ENCODE data around the gene DPP9. TPM values are rescaled to one million over a fixed set of nuclear protein-coding genes. Genes with fewer than 3 reads are reported as not detected.

DPP9 gene
- total RNA-seq, 2 donors from 2014 or later = 84.1 to 91.8 TPM

GRCh38 chr19:4664642-4665041, 59.0 kb downstream of the DPP9 start:
- H3K9me3 ChIP-seq (ENCODE audit: control insufficient read depth, low read length, poor library complexity, severe bottlenecking) = no peaks in the 10 kb centered on the region
- H3K4me3 Mint-ChIP-seq = no peak overlapping the region
- no peaks in the 10 kb centered on the region for H3K36me3 Mint-ChIP-seq (ENCODE audit: low read depth)
- no peak overlapping the region for H3K27ac Mint-ChIP-seq
- no peak for DNase-seq
- H3K4me1 Mint-ChIP-seq = peaks cover 6% of the 10 kb centered on the region
- ATAC-seq = no peak
- H3K27me3 Mint-ChIP-seq = no peaks in the 10 kb centered on the region

GRCh38 chr19:4662812-4663211, 60.8 kb downstream of the DPP9 start:
- no peaks in the 10 kb centered on the region for H3K9me3 ChIP-seq (ENCODE audit: control insufficient read depth, low read length, poor library complexity, severe bottlenecking)
- H3K36me3 Mint-ChIP-seq (ENCODE audit: low read depth) = no peaks in the 10 kb centered on the region
- DNase-seq = no peak
- no peaks in the 10 kb centered on the region for H3K27me3 Mint-ChIP-seq
- no peak for ATAC-seq
- H3K27ac Mint-ChIP-seq = peak overlapping the region; percentile 71
- no peak overlapping the region for H3K4me3 Mint-ChIP-seq
- H3K4me1 Mint-ChIP-seq = peaks cover 2% of the 10 kb centered on the region

GRCh38 chr19:4662020-4662695, 61.5 kb downstream of the DPP9 start:
- Mint-ChIP-seq H3K27ac (peak overlapping the region; percentile 71), H3K4me3 (no peak overlapping the region), H3K36me3 (ENCODE audit: low read depth) (no peaks in the 10 kb centered on the region), H3K4me1 (peaks cover 2% of the 10 kb centered on the region), H3K27me3 (no peaks in the 10 kb centered on the region)
- H3K9me3 ChIP-seq (ENCODE audit: control insufficient read depth, low read length, poor library complexity, severe bottlenecking) = no peaks in the 10 kb centered on the region
- DNase-seq (no peak), ATAC-seq (no peak)

- Mint-ChIP-seq H3K4me1 (peaks cover 2% of the 10 kb centered on the region), H3K4me3 (no peak overlapping the region), H3K27ac (peak overlapping the region; percentile 74), H3K27me3 (no peaks in the 10 kb centered on the region), H3K36me3 (ENCODE audit: low read depth) (no peaks in the 10 kb centered on the region)
- H3K9me3 ChIP-seq (ENCODE audit: control insufficient read depth, low read length, poor library complexity, severe bottlenecking) = no peaks in the 10 kb centered on the region
- ATAC-seq (no peak), DNase-seq (no peak)
Observed at GRCh38 chr19:4660993-4661392, 62.6 kb downstream of the DPP9 start.

- ATAC-seq = no peak
- Mint-ChIP-seq H3K4me3 (no peak overlapping the region), H3K36me3 (ENCODE audit: low read depth) (no peaks in the 10 kb centered on the region), H3K27me3 (no peaks in the 10 kb centered on the region), H3K4me1 (peaks cover 2% of the 10 kb centered on the region), H3K27ac (peak overlapping the region; percentile 74)
- no peak for DNase-seq
- no peaks in the 10 kb centered on the region for H3K9me3 ChIP-seq (ENCODE audit: control insufficient read depth, low read length, poor library complexity, severe bottlenecking)
Observed at GRCh38 chr19:4660181-4660791, 63.4 kb downstream of the DPP9 start.

GRCh38 chr19:4657835-4658234, 65.8 kb downstream of the DPP9 start:
- Mint-ChIP-seq H3K27ac (peak overlapping the region; percentile 72), H3K27me3 (no peaks in the 10 kb centered on the region), H3K36me3 (ENCODE audit: low read depth) (no peaks in the 10 kb centered on the region), H3K4me3 (no peak overlapping the region), H3K4me1 (peaks cover 7% of the 10 kb centered on the region)
- H3K9me3 ChIP-seq (ENCODE audit: control insufficient read depth, low read length, poor library complexity, severe bottlenecking) = no peaks in the 10 kb centered on the region
- ATAC-seq (no peak), DNase-seq (no peak)

DNA sequence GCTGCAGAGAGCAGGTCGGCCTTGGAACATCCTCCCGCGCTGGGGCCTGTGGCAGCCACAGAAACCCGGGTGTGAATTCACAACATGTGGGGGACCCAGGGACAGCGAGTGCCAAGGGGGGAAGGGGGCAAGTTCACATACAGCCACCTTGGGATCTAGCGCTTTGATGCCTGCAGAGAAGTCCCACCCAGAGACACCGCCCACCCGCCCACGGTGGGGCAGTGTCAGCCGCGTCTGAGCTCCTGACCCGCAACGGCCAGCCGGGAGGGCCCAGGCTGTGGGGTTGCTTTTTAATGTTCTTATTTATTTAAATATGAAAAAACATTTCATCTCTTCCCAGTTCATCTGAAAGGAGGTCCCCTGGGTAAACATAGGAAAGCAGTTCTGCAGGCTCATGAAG, 66.4 kb downstream of the DPP9 start:
- Mint-ChIP-seq H3K4me1 (peaks cover 5% of the 10 kb centered on the region), H3K4me3 (no peak overlapping the region), H3K36me3 (ENCODE audit: low read depth) (no peaks in the 10 kb centered on the region), H3K27me3 (no peaks in the 10 kb centered on the region), H3K27ac (peak overlapping the region; percentile 72)
- DNase-seq (no peak), ATAC-seq (no peak)
- H3K9me3 ChIP-seq (ENCODE audit: control insufficient read depth, low read length, poor library complexity, severe bottlenecking) = no peaks in the 10 kb centered on the region

DNA sequence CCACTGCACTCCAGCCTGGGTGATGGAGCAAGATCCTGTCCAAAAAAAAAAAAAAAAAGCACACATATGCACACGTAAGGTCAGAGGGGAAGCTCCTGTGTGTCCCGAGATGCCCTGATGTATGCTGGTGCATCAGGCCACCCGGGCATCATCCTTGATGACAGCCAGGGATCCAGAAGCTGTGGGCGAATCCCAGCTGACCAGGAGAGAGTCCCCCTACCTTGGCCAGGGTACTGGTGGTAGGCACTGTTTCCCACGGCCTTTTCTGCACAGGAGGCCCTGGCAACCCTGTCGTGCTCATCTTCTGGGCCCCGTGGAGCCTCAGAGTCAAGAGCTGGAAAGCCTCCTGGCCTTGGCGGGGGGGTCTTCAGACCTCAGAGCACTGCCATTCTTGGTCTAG, 67.5 kb downstream of the DPP9 start:
- DNase-seq = no peak
- no peaks in the 10 kb centered on the region for H3K9me3 ChIP-seq (ENCODE audit: control insufficient read depth, low read length, poor library complexity, severe bottlenecking)
- Mint-ChIP-seq H3K27me3 (no peaks in the 10 kb centered on the region), H3K27ac (no peak overlapping the region), H3K36me3 (ENCODE audit: low read depth) (no peaks in the 10 kb centered on the region), H3K4me1 (peaks cover 5% of the 10 kb centered on the region), H3K4me3 (no peak overlapping the region)
- ATAC-seq = no peak

- no peak overlapping the region for H3K4me3 Mint-ChIP-seq
- H3K27me3 Mint-ChIP-seq = no peaks in the 10 kb centered on the region
- DNase-seq (no peak), ATAC-seq (no peak)
- H3K4me1 Mint-ChIP-seq = peaks cover 5% of the 10 kb centered on the region
- H3K27ac Mint-ChIP-seq = peak overlapping the region; percentile 73
- no peaks in the 10 kb centered on the region for H3K9me3 ChIP-seq (ENCODE audit: control insufficient read depth, low read length, poor library complexity, severe bottlenecking)
- no peaks in the 10 kb centered on the region for H3K36me3 Mint-ChIP-seq (ENCODE audit: low read depth)
Observed at GRCh38 chr19:4654437-4655361, 68.9 kb downstream of the DPP9 start.

DNA sequence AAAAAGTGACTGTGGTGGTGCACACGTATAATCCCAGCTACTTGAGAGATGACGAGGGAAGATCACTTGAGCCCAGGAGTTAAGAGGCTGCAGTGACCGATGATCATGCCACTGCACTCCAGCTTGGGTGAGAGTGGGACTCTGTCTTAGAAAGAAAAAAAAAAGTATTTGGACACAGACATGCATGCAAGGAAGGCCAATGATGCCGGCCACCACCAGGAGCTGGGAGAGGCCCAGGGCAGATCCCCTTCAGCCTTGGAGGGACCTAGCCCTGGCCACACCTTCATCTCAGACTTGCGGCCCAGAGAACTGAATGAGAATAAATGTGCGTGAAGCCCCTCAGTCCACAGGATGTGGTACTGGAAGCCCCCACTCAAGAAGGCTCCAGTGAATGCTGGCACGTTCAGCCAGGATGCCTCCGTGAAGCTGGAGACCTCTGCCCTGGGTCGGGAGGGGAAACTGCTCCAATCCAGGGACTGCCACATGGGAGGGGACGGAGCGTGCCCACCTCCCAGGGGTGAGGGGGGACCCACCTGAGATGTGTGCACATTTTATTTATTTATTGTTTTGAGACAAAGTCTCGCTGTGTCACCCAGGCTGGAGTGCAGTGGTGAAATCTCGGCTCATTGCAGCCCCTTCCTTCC, 69.7 kb downstream of the DPP9 start:
- Mint-ChIP-seq H3K27ac (peak overlapping the region; percentile 73), H3K4me1 (peaks cover 8% of the 10 kb centered on the region), H3K36me3 (ENCODE audit: low read depth) (no peaks in the 10 kb centered on the region), H3K4me3 (no peak overlapping the region), H3K27me3 (no peaks in the 10 kb centered on the region)
- no peaks in the 10 kb centered on the region for H3K9me3 ChIP-seq (ENCODE audit: control insufficient read depth, low read length, poor library complexity, severe bottlenecking)
- DNase-seq (no peak), ATAC-seq (no peak)

DNA sequence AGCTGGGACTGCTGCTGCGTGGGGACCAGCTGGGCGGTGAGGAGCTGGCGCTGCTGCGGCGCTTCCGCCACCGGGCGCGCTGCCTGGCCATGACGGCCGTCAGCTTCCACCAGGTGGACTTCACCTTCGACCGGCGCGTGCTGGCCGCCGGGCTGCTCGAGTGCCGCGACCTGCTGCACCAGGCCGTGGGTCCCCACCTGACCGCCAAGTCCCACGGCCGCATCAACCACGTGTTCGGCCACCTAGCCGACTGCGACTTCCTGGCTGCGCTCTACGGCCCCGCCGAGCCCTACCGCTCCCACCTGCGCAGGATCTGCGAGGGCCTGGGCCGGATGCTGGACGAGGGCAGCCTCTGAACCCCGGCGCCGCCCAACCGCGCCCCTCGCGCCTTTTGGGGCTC, 71.6 kb downstream of the DPP9 start:
- DNase-seq (no peak), ATAC-seq (no peak)
- Mint-ChIP-seq H3K36me3 (ENCODE audit: low read depth) (no peaks in the 10 kb centered on the region), H3K27me3 (no peaks in the 10 kb centered on the region), H3K4me1 (peaks cover 8% of the 10 kb centered on the region), H3K4me3 (no peak overlapping the region), H3K27ac (no peak overlapping the region)
- H3K9me3 ChIP-seq (ENCODE audit: control insufficient read depth, low read length, poor library complexity, severe bottlenecking) = no peaks in the 10 kb centered on the region

DNA sequence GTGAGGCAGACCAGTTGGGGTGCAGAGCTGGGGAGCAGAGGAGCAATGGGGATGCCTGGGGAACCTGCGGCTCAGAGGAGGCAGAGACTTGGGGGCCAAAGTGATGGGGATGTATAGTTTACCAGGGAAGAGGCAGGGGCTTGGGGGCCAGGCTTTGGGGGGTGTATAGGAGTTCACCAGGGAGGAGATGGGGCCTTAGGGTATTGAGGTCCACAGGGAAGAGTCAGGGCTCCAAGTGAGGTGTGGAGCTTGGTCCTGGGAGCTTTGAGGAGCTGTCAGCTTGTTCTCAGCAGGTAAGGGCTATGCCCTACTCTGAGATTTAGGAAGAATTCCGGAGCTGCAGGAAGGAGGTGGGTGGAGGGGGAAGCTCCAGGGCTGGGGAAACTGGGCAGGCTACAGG, 73.5 kb downstream of the DPP9 start:
- ATAC-seq (no peak), DNase-seq (no peak)
- Mint-ChIP-seq H3K27me3 (no peaks in the 10 kb centered on the region), H3K27ac (no peak overlapping the region), H3K4me3 (no peak overlapping the region), H3K4me1 (peaks cover 11% of the 10 kb centered on the region), H3K36me3 (ENCODE audit: low read depth) (no peaks in the 10 kb centered on the region)
- no peaks in the 10 kb centered on the region for H3K9me3 ChIP-seq (ENCODE audit: control insufficient read depth, low read length, poor library complexity, severe bottlenecking)

GRCh38 chr19:4649392-4650047, 74.1 kb downstream of the DPP9 start:
- ATAC-seq = no peak

More at GRCh38 chr19:4649392-4650047, 74.1 kb downstream of the DPP9 start:
- Mint-ChIP-seq H3K27me3 (no peaks in the 10 kb centered on the region), H3K4me3 (no peak overlapping the region), H3K36me3 (ENCODE audit: low read depth) (no peaks in the 10 kb centered on the region), H3K4me1 (peaks cover 7% of the 10 kb centered on the region), H3K27ac (peak overlapping the region; percentile 49)
- DNase-seq = no peak
- H3K9me3 ChIP-seq (ENCODE audit: control insufficient read depth, low read length, poor library complexity, severe bottlenecking) = no peaks in the 10 kb centered on the region

Data from T-helper 17 cell (primary cell).